NCI-H2029 treated with DMSO at 0.1 percent for 48 hours (cell line): ENCODE results near the gene LHFPL2.

Experiments
- DNase-seq: peaks from one replicate; lab custom pipeline; 2025; lab: John Stamatoyannopoulos, UW

LHFPL2 gene

DNA sequence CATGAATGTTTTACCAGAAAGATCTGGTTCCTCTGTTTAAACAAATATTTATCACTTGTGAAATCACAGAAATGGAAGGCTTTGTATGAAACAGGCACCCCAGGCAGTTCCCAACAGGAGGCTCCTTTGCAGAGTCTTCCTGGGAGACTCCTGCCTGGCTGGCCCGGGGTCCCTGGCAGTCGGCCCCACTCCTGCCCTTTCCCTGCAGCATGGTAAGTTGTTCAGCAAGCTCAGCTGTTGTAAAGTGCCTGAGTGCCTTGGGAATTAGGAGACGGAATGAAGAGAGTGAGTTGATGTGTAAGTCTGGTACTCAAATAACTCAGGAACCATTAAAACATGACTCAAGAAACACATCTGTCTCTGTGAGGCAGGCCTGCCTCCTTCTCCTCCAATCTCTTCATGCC lies 17.5 kb upstream of the LHFPL2 start:
- no peak for DNase-seq

DNA sequence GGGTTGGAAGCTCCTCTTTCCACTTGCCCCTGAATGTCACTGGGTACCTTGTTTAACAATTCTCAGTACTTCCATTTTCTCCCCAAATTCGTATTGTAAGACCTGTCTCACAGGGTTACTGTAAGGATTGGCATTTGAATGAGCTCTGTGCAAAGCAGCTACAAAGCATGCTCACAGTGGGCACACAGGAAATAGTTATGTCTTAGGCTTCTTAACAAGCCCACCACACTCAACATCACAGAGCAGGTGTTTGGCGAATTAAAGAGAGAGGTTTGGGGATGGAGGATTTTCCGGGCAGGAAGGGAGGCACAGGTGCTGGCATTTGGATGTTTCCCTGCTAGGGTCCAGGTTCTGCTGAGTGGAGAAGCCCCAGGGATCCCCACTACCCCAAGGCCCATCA lies 17.0 kb upstream of the LHFPL2 start:
- DNase-seq: no peak

DNA sequence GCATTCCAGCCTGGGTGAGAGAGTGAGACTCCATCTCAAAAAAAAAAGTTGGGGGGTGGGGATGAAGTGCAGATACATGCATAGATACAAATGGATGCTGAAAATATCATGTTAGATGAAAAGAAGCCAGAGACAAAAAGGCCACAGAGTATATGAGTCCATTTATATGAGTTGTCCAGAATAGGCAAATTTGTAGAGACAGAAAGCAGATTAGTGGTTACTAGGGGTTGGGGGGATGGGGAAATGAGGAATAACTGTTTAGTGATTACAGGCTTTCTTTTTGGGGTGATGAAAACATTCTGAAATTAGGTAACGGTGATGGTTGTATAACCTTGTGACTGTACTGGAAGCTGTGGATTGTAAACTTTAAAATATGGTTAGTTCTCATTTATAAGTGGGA lies 13.8 kb upstream of the LHFPL2 start:
- no peak for DNase-seq

DNA sequence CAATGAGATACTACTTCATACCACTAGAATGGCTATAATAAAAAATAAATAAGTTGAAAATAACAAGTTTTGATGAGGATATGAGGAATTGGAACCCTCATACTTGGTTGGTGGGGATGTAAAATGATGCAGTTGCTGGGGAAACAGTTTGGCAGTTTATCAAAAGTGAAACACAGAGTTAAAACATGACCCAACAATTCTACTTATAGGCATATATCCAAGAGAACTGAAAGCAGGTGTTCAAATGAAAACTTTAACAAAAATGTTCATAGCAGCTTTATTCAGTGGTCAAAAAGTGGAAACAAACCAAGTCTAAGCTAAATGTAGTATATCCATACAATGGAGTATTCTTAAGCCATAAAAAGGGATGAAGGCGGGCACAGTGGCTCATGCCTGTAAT lies 13.1 kb upstream of the LHFPL2 start:
- DNase-seq: no peak

DNA sequence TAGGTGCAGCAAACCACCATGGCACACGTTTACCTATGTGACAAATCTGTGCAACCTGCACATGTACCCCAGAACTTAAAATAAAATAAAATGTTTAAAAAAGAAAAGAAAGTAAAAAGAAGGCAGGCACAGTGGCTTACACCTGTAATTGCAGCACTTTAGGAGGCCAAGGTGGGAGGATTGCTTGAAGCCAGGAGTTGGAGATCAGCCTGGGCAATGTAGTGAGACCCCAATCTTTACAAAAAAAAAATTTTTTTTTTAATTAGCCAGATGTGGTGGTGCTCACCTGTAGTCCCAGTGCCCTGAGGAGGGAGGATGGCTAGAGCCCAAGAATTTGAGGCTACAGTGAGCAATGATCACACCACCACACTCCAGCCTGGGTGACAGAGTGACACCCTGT lies 12.5 kb upstream of the LHFPL2 start:
- no peak for DNase-seq

GRCh38 chr5:78660401-78660800 lies 11.8 kb upstream of the LHFPL2 start:
- DNase-seq: no peak

GRCh38 chr5:78659714-78660113 lies 11.1 kb upstream of the LHFPL2 start:
- DNase-seq: no peak

DNA sequence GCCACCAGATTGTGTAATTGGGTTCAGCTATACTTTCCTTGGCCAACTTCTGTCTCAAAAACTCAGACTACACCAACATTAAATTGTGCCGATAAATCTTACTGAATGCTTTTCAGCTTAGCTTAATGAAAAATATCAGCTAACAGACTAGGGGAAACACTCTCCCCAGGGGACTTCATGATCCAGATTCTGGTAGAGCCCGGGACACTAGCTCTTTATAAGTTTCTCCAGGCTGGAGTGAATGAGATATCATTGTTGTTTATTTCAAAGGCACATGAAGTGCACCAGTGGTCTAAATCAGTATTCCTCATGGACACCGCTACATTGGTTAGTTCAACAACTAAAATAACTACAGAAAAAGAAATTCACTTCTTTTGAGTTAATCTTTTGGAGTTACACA lies 10.5 kb upstream of the LHFPL2 start:
- no peak for DNase-seq

GRCh38 chr5:78657201-78657600 lies 8.6 kb upstream of the LHFPL2 start:
- no peak for DNase-seq

GRCh38 chr5:78655746-78656290 lies 7.2 kb upstream of the LHFPL2 start:
- no peak for DNase-seq

- no peak for DNase-seq
These were observed 5.8 kb upstream of the LHFPL2 start for GRCh38 chr5:78654386-78654785.

DNA sequence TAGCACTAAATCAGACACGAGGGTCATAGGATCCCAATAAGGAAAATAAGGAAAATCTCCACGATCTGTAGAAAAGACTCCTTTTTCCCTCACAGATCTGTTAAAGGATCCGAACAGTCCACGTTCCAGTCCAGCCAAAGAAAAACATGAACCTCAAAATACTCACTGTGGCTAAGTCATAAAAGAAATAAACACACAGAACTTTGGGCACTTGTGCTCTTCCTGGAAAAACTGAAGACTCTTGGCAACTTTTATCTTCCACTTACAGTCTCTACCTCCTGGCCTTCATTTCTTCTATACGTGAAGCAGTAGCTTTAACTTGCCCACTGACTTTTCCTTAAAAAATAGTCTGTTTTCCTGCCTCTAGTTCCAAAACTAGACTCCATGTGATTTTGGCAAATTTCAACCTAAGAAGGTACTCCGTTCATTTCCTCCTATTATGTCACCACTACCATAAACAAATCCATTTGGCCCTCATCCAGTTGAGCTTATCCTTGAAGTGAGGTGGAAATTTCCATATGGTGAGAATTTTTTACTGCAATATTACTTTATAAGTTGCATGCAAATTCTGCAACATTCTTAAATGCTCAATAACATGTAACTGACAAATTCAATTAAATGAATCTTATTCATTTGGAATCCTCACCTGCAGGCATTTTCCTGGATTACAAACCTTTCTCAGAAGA lies 5.3 kb upstream of the LHFPL2 start:
- no peak for DNase-seq

DNA sequence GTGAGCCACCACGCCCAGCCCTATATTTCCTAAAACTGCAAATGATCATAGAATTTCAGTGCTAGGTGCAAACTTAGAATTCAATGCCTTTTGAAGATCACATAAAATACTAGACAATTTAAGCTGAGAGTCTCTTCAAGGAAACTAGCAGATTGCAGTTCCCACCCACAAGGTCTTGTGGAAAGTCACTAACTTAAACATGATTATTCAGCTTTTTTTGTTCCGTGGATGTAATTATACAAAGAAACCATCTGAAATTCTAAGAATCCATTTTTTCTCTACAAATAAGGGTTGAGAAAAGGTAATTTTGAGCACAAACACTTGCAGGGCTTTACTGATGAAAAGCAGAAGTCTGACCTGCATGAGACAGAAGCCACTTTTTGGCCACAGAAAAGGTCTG lies 4.5 kb upstream of the LHFPL2 start:
- no peak for DNase-seq

GRCh38 chr5:78651468-78651867 lies 2.9 kb upstream of the LHFPL2 start:
- no peak for DNase-seq

GRCh38 chr5:78650531-78650930 lies 2.0 kb upstream of the LHFPL2 start:
- no peak for DNase-seq

GRCh38 chr5:78649861-78650496 lies 1.4 kb upstream of the LHFPL2 start:
- no peak for DNase-seq

GRCh38 chr5:78649211-78649695 lies 681 bp upstream of the LHFPL2 start:
- DNase-seq: no peak

DNA sequence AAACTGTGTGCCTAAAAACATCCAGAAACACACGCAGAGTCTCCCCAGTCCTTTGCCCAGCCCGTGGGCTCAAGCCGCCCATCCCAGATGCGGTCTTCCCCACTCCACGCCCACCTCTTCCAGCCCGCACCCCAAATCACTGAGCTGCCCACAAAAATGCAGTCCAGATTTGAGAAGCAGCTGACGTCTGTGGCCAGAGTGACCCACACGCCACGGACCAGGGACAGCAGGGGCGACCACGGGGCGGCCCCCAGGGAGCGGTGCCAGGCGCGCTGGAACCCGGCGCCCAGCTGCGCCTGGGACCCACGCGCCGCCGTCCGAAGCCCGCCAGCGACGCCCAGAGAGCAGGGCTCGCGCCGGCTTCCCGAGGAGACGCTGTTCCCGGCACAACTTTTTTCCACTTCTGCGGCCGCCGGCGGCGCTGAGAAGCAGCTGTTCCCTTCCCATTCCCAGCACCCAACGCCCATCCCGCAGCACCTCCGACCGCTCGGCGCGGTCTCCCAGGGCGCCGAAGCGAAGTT lies 674 bp downstream of the LHFPL2 start:
- DNase-seq: no peak

- DNase-seq: no peak
These were observed 1.2 kb downstream of the LHFPL2 start for GRCh38 chr5:78647351-78647818.

- no peak for DNase-seq
These were observed 3.8 kb downstream of the LHFPL2 start for GRCh38 chr5:78644741-78645300.

- no peak for DNase-seq
These were observed 4.4 kb downstream of the LHFPL2 start for GRCh38 chr5:78644129-78644528.

DNA sequence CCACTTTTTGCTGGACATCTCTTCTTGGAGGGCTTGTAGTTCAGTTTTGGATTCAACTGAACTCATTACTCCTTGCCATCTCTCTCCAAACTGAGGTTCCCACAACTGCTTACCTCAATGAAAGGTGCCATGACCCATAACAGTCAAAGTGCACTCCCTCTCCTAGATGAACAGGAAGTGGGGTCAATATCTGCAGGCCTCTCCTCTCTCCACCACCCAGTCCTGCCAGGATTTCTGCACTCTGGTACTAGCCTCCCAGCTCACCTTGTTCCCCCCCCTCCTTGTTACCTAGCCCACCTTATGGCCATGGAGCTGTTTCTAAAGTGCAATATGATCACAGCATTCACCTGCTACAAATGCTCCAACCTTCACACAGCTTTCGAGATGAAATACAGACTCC lies 5.9 kb downstream of the LHFPL2 start:
- DNase-seq: no peak
